ENCODE results near the gene ZNF800.

Gene ZNF800

DNA sequence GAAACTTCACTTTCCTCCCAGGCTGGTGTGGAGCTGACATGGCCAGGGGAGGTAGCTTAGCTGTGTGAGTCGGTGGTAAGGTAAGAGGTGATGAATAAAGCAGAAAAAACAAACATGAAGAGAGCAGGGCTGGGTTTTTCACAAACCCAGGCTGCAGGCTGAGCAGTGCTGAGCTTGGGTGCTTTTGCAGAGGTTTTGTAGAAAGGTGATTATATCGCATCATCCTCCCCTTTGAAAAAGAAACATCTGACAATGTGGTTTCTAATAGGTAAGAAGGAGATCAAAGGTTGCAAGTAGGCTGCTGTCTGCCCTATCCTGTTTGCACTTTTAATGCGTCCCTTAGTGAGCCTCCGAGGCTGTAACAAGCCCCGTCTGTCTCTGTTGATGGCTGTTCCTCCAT lies 70.2 kb downstream of the ZNF800 start:
- TF ChIP-seq CTCF (conservative IDR thresholded peaks at IDR 0.05) (no peak), ZFX (IDR thresholded peaks at IDR 0.05) (no peak)
- no peak overlapping the region for H3K27ac ChIP-seq

DNA sequence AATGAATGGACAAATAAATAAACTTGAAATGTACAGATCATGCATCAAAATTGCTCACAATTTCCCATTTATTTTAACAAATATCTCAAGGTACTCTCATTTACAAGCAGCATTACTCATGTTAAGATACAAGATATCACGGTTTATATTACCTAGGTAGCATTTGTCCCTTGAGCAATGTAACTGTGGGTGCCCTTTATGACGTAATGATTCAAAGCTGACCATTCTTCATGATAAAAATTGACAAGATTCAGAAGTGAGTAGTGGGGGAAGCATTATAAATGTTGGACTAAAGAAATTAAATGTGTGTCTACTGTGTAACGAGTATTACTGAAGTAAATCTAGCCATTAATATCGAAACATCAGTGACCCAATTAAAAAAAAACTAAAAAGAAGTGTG lies 71.5 kb downstream of the ZNF800 start:
- H3K27ac ChIP-seq: no peak overlapping the region
- TF ChIP-seq CTCF (conservative IDR thresholded peaks at IDR 0.05): no peak
- TF ChIP-seq ZFX (IDR thresholded peaks at IDR 0.05): no peak

All from C4-2B (cell line).